Large intestine (tissue), 3 donors: ENCODE measurements around the gene SDK2. TPM values are rescaled to one million over a fixed set of nuclear protein-coding genes. Genes with fewer than 3 reads are reported as not detected.
"Not testable (repeated sequence)": the region's sequence is repeated elsewhere in the genome, so short reads cannot be mapped to it uniquely, and the experiment has no call there.

Experiments used
- DNase-seq, 2 donors: peaks; one replicate each; pipeline versions ENCODE4 v3.0.0 to v3.0.0-alpha.2; 2013
- H3K27ac ChIP-seq: one replicate; pipeline ENCODE4 v1.5.1; 2013; ENCODE audit warnings: low read length
- H3K27me3 ChIP-seq: 2 replicates; pipeline ENCODE4 v1.6.1; 2013; ENCODE audit warnings: low read length; ENCODE audit not compliant: control insufficient read depth, insufficient read depth
- H3K36me3 ChIP-seq: 2 replicates; pipeline ENCODE4 v1.6.1; 2013; ENCODE audit warnings: low read length; ENCODE audit not compliant: control insufficient read depth, insufficient read depth
- H3K4me1 ChIP-seq: one replicate; pipeline ENCODE4 v1.6.1; 2013; ENCODE audit warnings: low read length; ENCODE audit not compliant: control insufficient read depth, insufficient read depth
- H3K4me3 ChIP-seq: one replicate; pipeline ENCODE4 v1.5.1; 2013; ENCODE audit warnings: low read length
- H3K9me3 ChIP-seq: one replicate; pipeline ENCODE4 v1.6.1; 2013; ENCODE audit warnings: mild to moderate bottlenecking, low read depth, low read length, moderate library complexity; ENCODE audit not compliant: control insufficient read depth
- WGBS: methylation state at CpG from one replicate; pipeline ENCODE4 v1.1.5; 2013; ENCODE audit warnings: low lambda C conversion rate; ENCODE audit not compliant: insufficient coverage; 5-methylcytosine and 5-hydroxymethylcytosine counted together
- polyA plus RNA-seq: library from polyadenylated mRNA; unstranded; fragments of 120-200 nt; gene quantifications from one replicate; pipeline ENCODE4 v1.2.1, GENCODE V29; 2013

The SDK2 gene
- polyA plus RNA-seq, 1 donor, result 0.94 TPM

GRCh38 chr17:73315471-73315870, 328.8 kb downstream of the SDK2 start:
- Histone ChIP-seq H3K27me3 (no peaks in the 10 kb centered on the region), H3K4me3 (no peak overlapping the region), H3K4me1 (peaks cover 32% of the 10 kb centered on the region), H3K36me3 (no peaks in the 10 kb centered on the region), H3K9me3 (no peaks in the 10 kb centered on the region), H3K27ac (no peak overlapping the region)
- no CpG with 5 or more reads among the region's 5 CpGs for WGBS
- DNase-seq, result no peak

- H3K27me3 ChIP-seq, result no peaks in the 10 kb centered on the region
- no peak overlapping the region for H3K4me3 ChIP-seq
- H3K4me1 ChIP-seq, result peaks cover 32% of the 10 kb centered on the region
- H3K27ac ChIP-seq, result no peak overlapping the region
- WGBS, result 78% methylated on average over 1 of the region's 8 CpGs
- no peaks in the 10 kb centered on the region for H3K9me3 ChIP-seq
- no peaks in the 10 kb centered on the region for H3K36me3 ChIP-seq
- no peak for DNase-seq
Observed at GRCh38 chr17:73313526-73314127, 330.6 kb downstream of the SDK2 start.

- H3K4me3 ChIP-seq, result not testable (repeated sequence)
- H3K27ac ChIP-seq, result peak overlapping the region; percentile 100
- no CpG with 5 or more reads among the region's 11 CpGs for WGBS
Observed at GRCh38 chr17:73312887-73313286, 331.4 kb downstream of the SDK2 start.

GRCh38 chr17:73311781-73312641, 332.2 kb downstream of the SDK2 start, which contains the start of gene CDC42EP4:
TSS of gene CDC42EP4 (minus strand) at chr17:73312001. CDS start at chr17:73286500, 25,501 bp downstream.
- DNase-seq, result peak; percentile 95 to 98
- peak within 1 kb of the TSS; percentile 100 for H3K4me3 ChIP-seq
- no peaks in the 10 kb centered on the region for H3K9me3 ChIP-seq
- peak within 1 kb of the TSS; percentile 100 for H3K27ac ChIP-seq
- WGBS, result no CpG with 5 or more reads among the region's 71 CpGs
- H3K27me3 ChIP-seq, result no peaks in the 10 kb centered on the region
- peaks cover 24% of the 10 kb centered on the region for H3K4me1 ChIP-seq
- peaks cover 1% of the 10 kb centered on the region for H3K36me3 ChIP-seq

More at GRCh38 chr17:73312887-73313286, 331.4 kb downstream of the SDK2 start:
- H3K27me3 ChIP-seq, DNase-seq, H3K9me3 ChIP-seq, H3K36me3 ChIP-seq: not testable (repeated sequence)
- H3K4me1 ChIP-seq, result peaks cover 29% of the 10 kb centered on the region

GRCh38 chr17:73311428-73311780, 332.8 kb downstream of the SDK2 start:
- Histone ChIP-seq H3K27ac (peak overlapping the region; percentile 100), H3K36me3 (peaks cover 6% of the 10 kb centered on the region), H3K4me3 (peak overlapping the region; percentile 100), H3K4me1 (peaks cover 25% of the 10 kb centered on the region), H3K9me3 (no peaks in the 10 kb centered on the region), H3K27me3 (no peaks in the 10 kb centered on the region)
- WGBS, result no CpG with 5 or more reads among the region's 38 CpGs
- no peak for DNase-seq

- peak overlapping the region; percentile 100 for H3K4me3 ChIP-seq
- DNase-seq, result peak; percentile 89 to 95
- H3K9me3 ChIP-seq, result no peaks in the 10 kb centered on the region
- no CpG with 5 or more reads among the region's 21 CpGs for WGBS
- H3K27ac ChIP-seq, result peak overlapping the region; percentile 100
- no peaks in the 10 kb centered on the region for H3K27me3 ChIP-seq
- peaks cover 11% of the 10 kb centered on the region for H3K36me3 ChIP-seq
- H3K4me1 ChIP-seq, result peaks cover 36% of the 10 kb centered on the region
Observed at GRCh38 chr17:73309727-73310596, 334.3 kb downstream of the SDK2 start.

- not testable (repeated sequence) for H3K27me3 ChIP-seq, H3K9me3 ChIP-seq, DNase-seq
- H3K27ac ChIP-seq, result peak overlapping the region; percentile 100
- WGBS, result no CpG with 5 or more reads among the region's 5 CpGs
- peak overlapping the region; percentile 100 for H3K4me3 ChIP-seq
- H3K36me3 ChIP-seq, result peaks cover 11% of the 10 kb centered on the region
- peaks cover 46% of the 10 kb centered on the region for H3K4me1 ChIP-seq
Observed at GRCh38 chr17:73308959-73309358, 335.3 kb downstream of the SDK2 start.

GRCh38 chr17:73308017-73308823, 336.0 kb downstream of the SDK2 start:
- DNase-seq, result peak; percentile 77 to 86
- peak overlapping the region; percentile 100 for H3K4me3 ChIP-seq
- H3K27ac ChIP-seq, result peak overlapping the region; percentile 100
- WGBS, result no CpG with 5 or more reads among the region's 23 CpGs
- H3K36me3 ChIP-seq, result peaks cover 11% of the 10 kb centered on the region
- no peaks in the 10 kb centered on the region for H3K9me3 ChIP-seq
- no peaks in the 10 kb centered on the region for H3K27me3 ChIP-seq
- peaks cover 50% of the 10 kb centered on the region for H3K4me1 ChIP-seq

GRCh38 chr17:73307130-73307529, 337.1 kb downstream of the SDK2 start:
- Histone ChIP-seq H3K4me3 (no peak overlapping the region), H3K9me3 (no peaks in the 10 kb centered on the region), H3K36me3 (peaks cover 11% of the 10 kb centered on the region), H3K4me1 (peaks cover 43% of the 10 kb centered on the region), H3K27me3 (no peaks in the 10 kb centered on the region), H3K27ac (no peak overlapping the region)
- no CpG with 5 or more reads among the region's 9 CpGs for WGBS
- no peak for DNase-seq
